NCI-H2171 treated with DMSO at 0.1 percent for 48 hours (cell line): Measurements from ENCODE around the gene GOLGB1.
"Not testable (repeated sequence)": the region's sequence is repeated elsewhere in the genome, so short reads cannot be mapped to it uniquely, and the experiment has no call there.

ENCODE experiments used
- DNase-seq: peaks from one replicate; lab custom pipeline; 2025; lab: John Stamatoyannopoulos, UW

Gene GOLGB1

DNA sequence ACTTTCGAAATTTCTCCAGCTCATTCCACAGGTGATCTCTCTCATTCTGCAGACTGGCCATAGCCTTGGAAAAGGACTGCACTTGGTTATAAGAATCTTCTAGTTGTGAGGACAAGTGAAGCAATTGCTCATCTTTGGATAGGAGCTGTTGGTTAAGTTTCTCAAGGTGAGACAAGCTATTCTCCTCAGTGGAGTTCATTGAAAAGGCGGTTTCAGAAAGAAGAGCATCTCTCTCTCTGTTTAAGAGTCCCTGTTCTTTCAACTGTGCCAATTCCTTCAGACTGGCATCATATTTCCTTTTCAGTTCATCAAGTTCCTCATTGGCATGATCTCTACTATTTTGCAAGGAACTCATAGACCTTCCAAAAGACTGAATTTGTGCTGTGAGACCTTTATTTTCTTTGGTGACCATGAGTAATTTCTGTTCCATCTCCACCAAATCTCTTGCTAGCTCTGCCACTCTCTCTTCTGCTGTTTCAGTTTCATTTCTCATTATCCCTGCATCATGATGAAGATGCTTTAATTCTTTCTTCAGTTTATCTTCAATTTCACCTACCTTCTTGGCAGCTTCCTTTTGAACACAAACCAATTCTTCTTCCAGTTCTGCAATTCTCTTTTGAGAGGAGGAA is 58.6 kb downstream of the GOLGB1 start:
- DNase-seq = no peak

DNA sequence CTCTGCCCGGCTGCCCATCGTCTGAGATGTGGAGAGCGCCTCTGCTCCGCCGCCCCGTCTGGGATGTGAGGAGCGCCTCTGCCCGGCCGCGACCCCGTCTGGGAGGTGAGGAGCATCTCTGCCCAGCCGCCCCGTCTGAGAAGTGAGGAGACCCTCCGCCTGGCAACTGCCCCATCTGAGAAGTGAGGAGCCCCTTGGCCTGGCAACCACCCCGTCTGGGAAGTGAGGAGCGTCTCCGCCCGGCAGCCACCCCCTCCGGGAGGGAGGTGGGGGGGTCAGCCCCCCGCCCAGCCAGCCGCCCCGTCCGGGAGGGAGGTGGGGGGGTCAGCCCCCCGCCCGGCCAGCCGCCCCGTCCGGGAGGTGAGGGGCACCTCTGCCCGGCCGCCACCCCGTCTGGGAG is 60.8 kb downstream of the GOLGB1 start:
- not testable (repeated sequence) for DNase-seq

DNA sequence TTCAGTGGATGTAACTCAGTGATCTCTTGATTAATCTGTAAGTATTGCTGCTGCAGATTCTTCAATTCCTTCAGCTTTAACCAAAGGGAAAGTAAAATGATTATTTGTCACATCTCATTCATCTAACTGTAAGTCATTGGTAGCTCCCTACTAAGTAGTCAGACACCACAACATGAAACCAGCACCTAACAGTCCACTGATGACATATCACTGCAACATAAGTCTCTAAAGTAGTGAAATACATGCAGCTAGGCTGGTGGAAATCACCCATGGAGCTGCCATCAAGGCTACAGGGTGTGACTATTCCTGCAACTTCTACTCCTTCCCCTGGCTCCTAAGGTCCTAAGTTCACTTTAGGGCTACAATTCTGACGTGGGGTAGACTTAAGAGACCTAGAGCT is 67.7 kb downstream of the GOLGB1 start:
- no peak for DNase-seq

DNA sequence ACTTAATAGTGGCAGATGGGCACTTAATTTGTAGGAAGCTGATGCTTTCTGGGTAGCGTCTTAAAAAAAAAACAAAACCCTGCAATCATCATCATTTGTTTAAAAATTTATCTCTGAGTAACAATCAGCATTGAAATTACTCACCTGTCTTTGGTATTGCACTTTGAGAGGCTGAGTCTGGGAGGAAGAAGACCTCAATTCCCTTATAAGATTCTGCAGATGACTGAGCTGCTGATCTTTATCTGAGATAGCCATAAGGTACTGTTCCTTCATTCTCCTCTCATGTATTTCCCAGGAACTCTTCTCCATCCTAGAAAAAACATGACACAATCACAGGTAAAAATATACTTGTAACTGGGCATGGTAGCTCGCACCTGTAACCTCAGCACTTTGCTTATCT is 72.4 kb downstream of the GOLGB1 start:
- DNase-seq = no peak

DNA sequence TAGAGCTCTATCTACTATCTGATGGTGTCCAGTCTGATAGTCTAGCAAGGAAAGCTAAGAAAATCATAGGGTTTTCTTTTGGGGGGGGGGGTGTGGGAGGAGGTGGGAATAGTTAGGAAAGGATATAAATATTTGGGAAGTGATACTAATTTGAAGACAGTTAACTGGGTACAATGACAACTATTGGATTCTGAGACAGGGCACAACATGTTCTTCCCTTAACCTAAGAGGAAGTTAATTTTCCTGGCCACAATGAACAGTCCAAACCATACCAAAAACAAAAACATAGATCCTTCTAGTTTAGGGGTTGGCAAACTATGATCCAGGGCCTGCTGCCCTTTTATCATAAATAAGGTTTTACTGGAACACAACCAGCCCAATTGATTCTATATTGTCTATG is 78.9 kb downstream of the GOLGB1 start:
- no peak for DNase-seq

DNA sequence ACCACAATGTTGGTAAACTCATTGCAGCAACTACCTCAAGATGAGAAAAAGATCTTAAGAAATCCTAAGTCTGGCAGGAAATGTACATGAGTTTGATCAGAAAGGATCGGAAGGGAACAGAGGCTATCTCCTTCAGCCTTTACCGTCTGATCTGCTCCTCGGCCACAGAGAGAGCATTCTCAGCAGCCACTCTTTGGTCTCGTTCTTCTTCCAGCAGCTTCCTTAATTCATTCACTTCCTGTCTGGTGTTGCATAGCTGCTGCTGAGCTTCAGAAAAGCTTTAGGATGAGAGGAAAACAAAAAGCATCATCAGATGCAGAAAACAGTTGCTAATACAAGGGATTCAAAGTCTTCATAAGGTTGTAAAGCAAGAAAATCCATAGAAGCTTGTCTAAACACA is 82.2 kb downstream of the GOLGB1 start:
- DNase-seq = no peak

DNA sequence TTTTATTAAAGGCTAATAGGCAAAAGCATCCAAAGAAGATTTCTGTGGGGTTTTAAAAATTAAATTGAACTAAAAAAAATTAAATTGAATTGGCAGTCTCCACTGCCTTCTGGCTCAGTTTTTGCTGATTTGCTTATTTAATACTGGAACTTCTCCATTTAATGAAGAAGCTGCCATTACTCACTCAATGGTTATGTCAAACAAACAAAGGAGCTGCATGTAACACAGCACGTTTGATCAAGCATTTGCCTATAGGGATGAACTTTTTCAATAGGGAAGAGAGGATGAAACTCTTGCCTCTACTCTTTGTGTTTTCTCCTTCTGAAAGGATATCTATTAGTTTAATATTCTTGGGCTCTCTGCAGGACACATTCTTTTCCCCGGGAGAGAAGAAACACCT is 84.1 kb downstream of the GOLGB1 start:
- DNase-seq = no peak

DNA sequence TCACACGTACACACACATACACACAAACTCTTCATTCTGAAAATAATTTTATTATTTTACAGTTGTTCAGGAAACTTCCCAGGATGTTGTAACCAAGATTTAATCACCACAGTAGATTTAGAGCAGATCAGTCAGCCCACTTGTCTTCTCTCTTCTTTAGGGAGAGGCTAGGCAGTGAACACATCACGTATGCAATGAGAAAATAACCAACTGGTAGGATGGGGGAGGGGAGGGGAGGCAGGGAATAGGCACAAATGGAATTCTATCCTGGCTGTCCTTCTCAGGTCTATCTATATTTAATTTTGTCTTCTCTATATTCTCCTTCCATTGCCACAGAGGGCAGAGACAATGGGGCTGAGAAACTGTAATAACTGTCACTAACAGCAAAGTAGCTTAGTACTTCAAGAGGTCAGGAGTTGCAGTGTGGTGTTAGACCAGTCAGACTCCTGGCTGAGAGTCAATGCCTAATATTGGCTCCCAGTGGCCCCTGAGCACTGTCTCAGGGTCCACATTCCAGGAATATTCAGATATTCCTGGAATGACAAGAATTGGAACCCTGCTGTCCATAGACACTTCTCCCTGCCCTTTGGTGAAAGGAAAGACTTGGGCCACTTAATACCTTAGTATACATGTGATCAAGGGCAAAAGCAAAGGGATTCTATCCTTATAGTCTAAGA is 86.2 kb downstream of the GOLGB1 start:
- DNase-seq = no peak

DNA sequence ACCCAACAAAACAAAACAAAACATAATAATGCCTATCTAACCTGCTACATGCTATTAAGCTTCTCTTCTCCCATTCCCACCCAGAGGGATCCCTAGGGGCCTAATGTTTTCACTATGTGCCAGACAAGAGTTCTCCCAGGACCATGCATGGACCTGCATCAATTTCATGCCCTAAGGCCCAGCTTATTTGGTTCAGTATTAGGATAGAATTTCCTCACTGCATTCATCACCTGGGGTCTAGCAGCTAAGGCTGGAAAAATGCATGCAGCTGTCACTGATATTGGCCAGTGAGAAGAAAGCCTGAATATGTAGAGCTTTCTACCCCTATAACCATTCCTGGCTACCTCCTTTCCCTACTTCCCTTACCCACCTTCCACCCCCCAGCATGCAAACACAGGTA is 86.8 kb downstream of the GOLGB1 start:
- DNase-seq = no peak

DNA sequence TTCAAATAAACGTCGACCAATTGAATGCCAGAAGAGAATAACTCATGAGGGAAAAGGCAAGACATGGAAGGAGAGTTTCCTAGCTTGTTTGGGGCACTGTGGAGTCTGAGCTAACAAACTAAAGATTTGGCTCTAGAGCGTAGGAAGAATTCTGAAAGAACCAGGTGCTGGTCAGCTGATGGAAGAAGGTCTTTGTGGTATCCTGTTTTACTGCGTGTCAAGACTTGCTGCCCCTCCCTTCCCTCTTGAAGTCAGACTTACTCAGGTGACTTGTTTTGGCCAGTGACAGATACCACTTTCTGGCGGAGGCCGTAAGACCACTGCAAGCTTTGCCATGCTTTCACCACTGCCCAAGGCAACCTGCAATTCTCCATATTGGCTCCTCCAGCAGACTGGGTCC is 88.2 kb downstream of the GOLGB1 start:
- DNase-seq = no peak

DNA sequence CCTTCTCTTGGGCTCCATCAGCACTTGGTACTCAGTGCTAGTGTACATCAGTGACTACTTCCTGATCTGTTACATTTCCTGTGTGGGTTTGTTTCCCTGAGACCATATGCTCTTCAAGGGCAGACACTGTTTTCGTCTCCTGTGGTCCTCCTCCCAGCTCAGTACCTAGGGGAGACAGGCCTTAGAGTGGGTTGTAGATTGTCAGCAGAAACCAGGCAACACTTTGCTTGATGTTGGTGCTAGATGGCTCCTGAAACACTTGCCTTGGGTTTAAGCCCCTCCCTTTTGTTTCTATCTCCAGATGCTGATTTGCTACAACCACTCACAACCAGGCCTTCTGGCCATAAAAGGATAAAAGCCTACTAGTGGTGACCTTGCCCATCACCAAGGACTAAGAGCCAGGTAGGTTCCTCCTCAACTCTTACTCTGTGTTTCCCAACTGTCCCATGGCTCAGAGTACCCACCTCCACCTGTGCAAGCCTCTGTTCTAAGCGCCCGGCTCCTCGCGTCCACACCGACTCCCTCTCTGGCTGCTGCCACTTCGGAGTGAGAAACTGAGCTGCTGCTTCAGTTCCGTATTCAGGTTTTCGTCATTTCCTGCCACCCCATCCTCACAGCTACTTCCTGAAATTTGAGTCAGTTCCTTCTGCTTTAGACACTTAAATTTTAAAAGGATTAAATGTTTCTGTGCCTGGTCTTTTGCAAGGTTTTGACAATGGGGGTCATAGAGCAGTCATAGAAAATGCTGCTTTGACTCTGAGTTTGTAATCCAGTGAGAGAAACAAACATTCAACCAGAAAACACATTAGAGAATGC is 89.0 kb downstream of the GOLGB1 start, which contains the start of gene HCLS1:
Gene HCLS1, minus strand, starts transcription at position 548 of the 816 bp plus-strand sequence. CDS start 2,556 bp downstream, outside the sequence.
- no peak for DNase-seq

DNA sequence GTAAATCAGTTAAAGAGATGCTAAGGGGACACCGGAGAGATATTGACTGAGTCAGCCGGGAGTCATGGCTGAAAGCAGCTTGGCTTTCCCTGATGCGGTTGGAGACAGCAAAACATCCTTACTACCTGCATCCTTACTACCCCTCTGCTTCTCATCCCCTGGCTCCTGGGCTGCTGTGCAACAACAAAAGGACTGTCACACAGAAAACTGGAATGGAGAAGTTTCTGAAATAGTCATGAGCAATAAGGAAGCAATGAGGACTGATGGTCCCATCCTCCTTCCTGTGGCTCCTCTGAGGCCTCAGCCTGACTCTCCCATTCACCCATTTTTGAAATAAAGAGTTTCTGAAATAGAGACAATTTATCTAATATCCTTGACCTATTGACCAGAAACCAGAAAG is 90.0 kb downstream of the GOLGB1 start:
- DNase-seq = no peak

DNA sequence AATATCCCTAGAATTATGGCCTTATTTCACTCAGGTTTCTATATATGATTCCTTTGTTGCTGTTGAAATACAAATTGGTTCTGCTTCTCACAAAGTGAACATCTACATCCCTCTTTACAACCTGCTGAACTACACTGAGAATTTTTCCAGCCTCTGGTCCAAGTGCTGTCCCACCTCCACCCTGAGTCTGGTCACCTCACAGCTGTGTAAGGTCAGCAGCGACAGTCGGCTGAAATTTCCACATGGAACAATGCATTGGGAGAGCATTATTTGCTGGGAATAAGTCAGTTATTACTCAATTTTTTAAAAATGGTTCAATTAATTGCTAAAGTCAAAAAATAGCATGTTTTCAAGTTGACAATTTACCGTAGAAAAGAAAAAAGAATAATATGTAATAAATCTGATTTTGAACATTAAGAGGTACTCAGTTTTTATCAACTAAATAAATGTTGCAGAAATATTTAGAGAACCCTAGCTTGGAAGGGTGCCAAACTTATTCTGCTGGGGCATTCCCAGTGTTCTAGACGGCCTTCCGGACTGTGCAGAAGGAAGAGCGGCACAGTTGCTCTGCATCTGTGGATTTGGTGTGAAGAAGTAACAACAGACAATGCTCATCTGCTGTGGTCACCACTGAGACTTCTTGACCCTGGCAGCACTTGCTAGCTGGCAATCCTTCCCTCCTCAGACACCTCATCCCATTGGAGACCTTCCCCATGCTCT is 90.7 kb downstream of the GOLGB1 start:
- no peak for DNase-seq

DNA sequence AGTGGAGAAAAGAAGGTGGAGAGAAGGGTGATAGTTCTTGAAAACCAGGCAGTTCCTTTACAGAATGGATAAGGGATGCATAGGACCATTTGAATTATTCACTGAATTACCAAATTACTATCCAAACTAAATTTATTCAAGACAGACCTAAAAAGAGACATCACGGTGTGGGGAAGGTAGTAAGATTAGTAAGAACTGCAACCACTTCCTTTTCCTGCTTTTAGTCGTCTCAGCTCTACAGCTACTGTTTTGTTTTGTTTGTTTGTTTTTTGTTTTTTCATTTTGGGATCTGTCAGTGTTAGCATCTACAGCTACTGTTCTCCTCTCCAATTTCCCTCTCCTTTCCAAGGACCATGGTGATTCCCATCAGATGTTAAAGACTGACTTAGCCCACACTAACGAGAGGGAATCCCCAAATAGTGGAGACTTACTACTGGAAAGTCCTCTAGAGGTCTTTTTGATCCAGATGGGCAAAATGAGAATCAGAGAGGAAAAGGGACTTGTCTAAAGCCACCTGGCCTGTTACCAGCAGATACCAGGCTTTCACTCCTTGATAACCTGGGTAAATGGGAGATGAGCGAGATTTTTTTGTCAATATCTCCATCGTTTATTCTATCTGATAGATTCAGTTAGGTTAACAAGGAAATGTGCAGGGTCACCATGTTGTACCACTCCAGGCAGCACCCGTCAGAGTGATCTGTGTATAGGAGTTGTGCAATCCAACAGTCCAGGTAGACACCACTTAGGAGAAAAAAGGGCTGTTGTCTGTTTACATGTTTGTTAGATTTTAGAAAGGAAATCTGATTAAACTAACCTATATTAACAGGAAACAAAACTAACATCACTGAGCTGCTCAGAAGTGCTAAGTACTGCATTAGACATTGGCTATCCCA is 94.8 kb downstream of the GOLGB1 start:
- no peak for DNase-seq

DNA sequence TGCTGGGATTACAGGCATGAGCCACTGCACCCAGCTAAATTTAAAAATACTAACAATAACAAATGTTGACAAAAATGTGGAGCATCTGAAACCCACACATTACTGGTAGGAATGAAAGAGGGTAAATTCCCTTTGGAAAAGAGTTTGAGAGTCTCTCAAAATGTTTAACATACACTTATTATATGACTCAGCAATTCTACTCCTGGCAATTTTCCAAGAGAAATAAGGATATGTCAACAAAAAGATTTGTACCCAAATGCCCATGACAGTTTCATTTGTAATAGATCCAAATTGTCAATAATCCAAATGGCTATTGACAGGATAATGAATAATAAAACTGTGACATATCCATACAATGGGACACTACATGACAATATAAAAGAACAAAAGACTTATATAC is 97.9 kb downstream of the GOLGB1 start:
- no peak for DNase-seq

DNA sequence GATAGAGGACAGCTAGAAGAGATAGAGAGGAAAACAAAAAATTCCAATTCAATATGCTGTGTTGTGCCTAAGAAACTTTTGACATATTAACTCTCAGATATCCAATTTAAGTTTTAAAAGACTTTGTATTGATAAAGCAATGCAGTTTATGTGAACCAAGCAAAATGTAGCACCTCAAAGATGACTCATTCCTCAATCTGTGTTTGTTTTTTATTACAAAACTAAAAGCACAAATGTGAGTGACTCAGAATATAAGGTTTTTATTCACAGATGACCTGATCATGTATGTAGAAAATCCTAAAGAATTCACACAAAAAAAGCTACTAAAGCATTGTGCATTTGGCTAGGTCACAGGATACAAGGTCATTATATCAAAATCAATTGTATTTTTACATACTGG is 99.9 kb downstream of the GOLGB1 start:
- DNase-seq = no peak

DNA sequence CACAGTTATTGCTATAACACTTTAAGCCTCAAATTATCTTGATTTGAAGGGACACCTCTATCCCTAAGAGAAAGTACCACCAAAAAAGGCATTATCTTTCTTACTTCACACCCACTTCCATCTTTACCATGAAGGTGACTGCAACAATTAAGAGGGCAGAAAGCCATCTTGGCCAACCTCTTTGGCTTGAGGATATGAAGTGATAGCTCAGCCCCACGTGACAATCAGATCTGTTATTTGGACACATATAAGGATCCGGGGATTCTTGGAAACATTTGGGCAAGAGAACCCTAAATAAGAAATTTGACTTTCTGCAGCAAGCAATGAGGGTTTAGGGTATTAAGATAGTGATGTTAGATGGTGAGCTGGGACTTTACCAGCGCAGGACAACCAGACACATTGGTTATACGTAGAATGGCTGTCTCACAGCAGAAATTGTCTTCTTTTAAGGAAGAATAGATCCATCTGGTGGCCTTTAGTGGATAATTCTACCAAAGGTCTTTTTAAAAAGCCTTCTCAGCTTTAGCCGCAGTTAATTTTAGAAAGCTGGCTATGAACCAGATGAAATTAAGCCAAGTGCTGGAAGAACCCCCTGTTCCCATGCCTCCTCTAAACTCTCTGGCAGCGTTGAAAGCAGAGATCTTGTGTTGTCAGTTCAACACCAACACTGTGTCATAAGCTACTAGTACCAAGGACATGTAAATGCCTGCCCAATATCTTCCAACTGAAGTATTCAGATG is 101.2 kb downstream of the GOLGB1 start:
- no peak for DNase-seq

DNA sequence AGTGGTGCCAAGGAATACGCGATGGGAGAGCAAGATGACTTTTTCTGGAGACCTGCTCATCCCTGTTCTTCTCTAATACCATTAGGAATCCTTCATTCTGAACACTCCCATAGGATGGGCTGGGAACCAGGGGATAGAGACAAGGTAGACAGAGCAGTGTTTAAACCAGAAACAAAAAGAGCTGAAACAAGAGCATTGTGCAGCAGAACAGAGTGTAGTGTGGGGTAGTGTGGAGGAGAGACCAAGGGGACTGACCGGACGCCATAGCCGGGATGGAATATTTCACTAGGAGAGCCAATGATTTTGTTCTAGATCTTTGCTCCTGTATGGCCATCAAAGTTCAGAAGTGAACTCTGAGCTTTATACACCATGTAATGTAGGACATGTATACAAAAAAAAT is 104.5 kb downstream of the GOLGB1 start:
- DNase-seq = no peak

DNA sequence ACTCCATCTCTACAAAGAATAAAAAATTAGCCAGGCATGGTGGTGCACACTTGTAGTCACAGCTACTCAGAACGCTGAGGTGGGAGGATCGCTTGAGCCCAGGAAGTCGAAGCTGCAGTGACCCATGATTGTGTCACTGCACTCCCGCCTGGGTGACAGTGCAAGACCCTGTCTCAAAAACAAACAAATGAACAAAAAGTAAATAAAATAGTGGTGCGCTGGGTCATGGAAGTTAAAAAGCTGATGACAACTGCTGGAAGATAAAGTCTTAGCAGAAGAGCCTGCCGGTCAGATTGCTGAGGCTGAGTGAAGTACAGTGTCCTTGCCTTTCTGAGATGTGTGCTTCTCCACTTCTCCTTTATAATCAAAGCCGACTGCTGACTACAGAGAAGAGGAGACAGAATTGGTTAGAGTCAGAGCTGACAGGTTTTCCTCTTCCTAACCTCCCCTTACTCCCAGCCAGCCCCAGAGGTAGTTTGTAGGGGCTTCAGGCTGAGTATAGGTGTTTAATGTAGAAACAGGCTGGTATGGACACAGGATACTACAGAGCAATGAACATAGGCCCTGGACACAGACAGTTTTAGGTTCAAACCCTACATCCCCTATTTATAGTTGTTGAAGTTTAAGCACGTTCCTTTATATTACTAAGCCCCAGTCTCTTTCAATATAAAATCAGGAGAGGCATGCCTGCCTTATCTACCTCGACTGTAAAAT is 106.8 kb downstream of the GOLGB1 start:
- no peak for DNase-seq

DNA sequence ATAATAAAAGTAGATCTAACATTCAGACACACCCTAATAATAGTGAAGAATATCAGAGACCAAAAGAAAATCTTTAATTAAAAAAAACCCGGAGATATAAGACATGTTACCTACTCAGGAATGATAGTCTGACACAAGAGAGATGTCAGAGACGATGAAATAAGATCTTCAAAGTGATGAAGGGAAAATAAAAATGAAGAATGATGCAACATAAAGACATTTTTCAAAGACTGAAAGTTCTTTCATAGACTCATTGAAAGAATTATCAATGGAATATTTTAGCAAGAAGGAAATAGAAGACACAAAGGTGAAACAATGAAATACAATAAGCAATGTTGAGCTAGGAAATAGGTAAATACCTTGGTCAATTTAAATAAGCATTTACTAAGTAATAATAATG is 108.4 kb downstream of the GOLGB1 start:
- no peak for DNase-seq
